ENCODE data around the gene PPM1E. TPM values are rescaled to one million over a fixed set of nuclear protein-coding genes. Genes with fewer than 3 reads are reported as not detected.

PPM1E gene
- total RNA-seq, 1 donor from 2014 or later, result 51.4 TPM

DNA sequence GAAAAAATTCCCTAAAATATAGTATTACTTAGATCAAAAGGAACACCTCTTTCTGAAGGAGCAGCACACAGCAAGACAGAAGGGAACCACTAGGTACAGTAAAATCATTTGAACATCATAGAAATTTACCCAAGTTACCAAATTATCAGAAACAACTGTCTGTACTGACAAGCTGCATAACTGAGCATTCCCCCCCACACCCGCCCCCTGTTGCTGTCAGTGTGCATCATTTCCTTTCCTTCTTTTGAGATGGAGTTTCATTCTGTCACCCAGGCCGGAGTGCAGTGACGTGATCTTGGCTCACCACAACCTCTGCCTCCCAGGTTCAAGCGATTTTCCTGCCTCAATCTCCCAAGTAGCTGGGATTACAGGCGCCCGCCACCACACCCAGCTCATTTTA is 230.3 kb downstream of the PPM1E start:
- no peak for DNase-seq (ENCODE audit: low spot score in 2 of 2)
- no peak for FAIRE-seq

DNA sequence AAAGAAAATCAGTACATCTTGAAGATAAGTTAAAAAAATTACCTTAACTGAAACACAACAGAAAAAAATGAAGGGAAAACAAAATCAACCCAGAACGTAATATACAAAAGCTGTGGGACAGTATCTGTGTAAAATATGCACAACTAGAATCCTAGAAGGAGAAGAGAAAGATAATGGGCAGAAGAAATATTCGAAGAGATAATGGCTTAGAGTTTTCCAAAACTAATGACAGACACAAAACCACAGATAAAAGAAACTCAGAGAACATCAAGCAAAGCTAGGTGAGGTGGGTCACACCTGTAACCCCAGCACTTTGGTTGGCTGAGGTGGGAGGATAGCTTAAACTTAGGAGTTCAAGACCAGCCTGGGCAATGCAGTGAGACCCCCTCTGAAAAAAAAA is 234.0 kb downstream of the PPM1E start:
- FAIRE-seq (no peak), DNase-seq (ENCODE audit: low spot score in 2 of 2) (no peak)

DNA sequence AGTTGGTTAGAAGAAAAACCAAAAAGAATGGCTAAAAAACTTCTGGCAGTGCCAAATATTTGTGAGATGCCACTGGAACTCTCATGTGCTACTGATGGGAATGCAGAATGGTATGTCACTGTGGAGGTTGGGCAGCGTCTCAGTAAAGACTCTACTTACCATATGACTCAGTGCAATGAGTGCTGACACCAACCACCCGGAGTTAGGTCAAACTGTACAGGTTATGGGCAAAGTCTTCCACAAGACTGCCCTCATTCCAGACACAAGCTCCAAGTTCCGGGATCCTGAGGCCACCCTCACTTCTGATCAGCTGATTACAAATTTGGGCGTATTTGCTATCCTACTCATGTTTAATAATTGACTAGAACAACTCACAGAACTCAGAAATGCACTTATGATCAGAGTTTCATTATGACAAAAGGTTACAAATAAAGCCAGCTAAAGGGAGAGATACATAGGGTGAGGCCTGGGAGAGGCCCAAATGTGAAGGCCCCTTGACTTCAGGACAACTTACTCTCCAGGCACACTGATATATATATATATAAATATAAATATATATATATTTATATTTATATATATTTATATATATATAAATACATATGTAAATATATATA is 236.2 kb downstream of the PPM1E start:
- FAIRE-seq, result no peak
- DNase-seq (ENCODE audit: low spot score in 2 of 2), result no peak

DNA sequence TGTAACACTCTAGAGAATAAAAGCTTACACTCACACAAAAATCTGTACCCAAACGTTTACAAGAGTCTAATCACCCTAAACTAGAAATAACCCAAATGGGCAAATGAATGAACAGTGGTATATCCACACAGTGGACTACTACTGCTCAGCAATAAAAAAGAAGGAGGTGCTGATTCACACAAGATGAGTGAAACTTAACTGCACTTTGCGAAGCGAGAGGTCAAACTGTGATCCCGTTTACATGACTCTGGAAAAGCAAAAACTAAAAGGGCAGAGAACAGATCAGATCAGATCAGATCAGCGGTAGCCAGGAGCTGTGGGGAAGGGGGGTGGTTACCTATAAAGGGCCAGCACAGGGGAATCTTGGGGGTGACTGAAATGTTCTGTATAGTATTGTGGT is 237.7 kb downstream of the PPM1E start:
- FAIRE-seq (no peak), DNase-seq (ENCODE audit: low spot score in 2 of 2) (no peak)

DNA sequence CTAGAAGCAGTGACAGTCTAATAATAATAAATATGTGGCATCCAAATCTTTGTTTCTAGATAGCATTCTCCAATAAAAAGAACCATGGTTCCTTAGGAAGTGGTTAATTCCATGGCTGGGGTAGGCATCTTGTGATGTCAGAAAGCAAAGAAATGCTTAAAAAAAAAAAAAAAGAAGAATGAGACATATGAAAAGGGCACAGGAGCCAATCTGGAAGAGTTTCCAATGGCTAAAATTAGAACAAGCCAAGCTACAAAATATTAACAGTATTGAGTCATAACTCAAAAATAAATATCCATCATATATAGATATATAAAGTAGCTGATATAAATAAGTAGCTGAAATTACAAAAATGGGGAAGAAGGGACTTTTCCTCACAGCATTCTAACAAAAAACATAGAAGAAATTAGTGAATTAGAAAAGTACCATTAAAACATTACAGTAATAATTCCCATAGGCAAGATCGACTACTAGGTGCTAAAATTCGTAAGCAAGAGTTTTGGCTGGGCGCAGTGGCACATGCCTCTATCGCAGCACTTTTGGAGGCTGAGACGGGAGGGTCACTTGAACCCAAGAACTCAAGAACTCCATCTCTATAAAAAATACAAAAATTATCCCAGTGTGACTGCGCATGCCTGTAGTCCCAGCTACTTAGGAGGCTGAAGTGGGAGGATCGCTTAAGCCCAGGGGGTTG is 239.7 kb downstream of the PPM1E start:
- DNase-seq (ENCODE audit: low spot score in 2 of 2), result no peak
- no peak for FAIRE-seq

DNA sequence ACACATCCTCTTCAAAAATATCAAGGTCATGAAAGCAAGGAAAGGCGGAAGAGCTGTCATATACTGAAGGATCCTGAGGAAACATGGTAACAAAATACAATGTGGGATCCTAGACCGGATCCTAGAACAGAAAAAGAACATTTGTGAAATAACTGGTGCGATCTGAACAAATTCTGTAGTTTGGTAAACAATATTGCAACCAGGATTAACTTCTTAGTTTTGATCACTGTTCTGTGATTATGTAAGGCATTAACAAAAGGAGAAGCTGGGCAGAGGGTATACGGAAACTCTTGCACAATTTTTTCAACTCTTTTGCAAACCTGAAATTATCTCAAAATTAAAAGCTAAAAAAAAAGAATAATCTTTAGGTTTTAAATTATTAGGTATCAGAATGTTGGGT is 241.3 kb downstream of the PPM1E start:
- no peak for DNase-seq (ENCODE audit: low spot score in 2 of 2)
- FAIRE-seq, result no peak

DNA sequence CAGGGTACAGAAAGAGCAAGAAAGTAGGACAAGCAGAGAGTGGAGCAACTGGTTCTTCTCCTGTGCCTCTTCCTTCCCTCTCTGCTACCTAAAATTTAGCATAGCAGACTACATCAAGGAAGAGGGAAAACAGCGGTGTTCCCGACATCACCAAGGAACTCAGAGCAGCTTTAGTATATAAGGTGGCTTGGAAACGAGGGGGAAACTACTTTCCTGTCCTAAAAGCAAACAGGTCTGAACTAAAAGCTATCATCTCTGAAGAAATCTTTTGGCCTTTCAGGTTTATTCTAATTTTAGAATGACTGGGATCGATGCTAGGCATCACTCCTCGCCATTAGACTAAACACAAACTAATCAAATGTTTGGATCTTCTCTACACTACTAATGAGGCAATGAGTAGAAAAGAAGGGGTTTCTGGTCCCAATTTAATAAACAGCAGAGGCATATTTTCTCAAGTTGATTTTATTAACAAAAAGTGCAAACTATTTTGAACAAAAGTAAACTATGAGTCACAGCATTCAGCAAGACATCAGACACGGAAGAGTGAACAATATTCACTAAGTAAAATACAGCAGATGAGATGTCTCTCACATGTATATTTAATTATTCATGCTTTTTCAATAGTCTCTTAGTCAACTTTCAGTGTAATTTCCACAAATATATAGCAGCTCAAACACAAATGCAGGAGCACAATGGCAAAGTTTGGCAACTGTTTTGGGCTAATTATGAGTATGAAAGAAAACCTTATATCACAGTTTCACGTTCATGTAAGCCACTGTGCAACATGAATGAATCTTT is 242.3 kb downstream of the PPM1E start:
- FAIRE-seq, result no peak
- DNase-seq (ENCODE audit: low spot score in 2 of 2), result no peak

DNA sequence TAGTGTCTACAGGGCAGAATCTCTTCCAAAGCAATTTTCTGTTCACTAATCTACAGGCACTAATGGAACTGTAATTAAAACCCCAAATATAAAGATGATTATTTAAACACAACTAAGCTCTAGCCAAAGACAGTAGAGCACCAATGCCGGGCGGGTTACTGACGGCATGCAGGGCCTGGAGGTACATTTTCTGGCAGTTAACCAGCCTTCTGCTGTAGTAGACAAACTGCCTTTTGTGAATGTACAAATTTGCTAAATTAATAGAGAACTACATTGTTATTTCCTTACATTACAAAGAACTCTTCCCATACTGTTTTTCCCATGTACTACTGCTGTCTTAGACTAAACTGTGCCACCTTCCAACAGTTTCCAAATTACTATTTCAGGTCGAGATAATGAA is 243.2 kb downstream of the PPM1E start:
- FAIRE-seq (no peak), DNase-seq (ENCODE audit: low spot score in 2 of 2) (no peak)

DNA sequence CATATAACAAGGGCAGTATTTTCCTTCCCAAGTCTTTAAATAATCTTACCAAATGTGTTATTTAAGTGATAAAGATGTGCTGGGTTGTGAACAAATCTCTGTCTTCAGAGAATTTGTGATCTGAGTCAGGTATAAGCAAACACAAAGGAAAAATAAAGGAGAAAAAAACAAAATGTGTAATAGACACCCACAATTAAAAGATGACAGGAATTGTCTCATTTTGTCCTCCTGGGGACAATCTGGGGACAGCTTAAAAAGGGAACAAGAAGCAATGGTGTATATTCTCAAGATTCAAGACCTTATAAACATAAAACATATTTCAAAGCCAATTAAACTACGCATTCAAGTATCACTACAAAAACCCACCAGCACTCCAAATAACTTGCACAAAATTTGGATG is 243.8 kb downstream of the PPM1E start:
- DNase-seq (ENCODE audit: low spot score in 2 of 2) (no peak), FAIRE-seq (no peak)

DNA sequence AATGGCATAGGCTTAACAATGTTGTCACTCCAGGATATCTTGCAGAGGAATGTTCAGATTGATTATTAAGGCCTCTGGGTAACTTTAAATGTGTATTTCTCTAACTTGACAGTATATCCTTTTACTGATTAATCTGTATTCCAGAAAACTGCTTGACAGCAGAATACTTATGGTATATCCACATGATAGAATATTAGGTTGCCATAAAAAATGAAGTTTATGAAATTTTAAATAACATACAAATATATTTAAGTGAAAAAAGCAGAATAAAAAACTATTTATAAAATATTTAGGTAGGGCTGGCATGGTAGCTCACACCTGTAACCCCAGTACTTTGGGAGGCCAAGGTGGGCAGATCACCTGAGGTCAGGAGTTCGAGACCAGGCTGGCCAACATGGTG is 244.4 kb downstream of the PPM1E start:
- DNase-seq (ENCODE audit: low spot score in 2 of 2), result no peak

DNA sequence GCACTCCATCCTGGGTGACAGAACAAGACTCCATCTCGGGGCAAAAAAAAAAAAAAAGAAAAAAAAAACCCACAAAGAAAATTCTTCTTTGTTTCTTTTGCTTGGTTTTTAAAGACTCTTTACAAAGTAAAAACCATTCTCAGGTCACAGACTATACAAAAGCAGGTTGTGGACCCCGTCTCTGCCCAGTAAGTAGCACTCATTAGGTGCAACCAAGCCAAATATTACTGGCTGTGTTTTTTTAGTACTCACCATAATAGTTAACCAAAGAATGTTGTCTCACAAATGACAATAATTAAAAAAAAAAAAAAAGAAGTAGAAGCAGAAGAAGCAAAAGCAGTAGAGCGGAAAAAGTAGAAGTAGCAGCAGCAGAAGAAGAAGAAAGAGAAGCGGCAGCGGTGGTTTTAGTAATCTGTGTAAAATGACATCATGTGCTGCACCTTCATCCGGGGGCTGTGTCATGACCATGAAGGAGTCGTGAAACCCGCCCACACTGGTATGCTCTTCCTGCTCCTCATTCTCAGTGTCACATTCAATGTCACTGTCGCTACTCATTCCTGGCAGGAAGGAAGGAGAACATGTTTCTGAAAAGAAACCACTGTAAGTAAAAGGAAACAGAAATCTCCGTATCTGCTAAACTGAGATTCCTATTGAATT is 245.6 kb downstream of the PPM1E start:
- DNase-seq (ENCODE audit: low spot score in 2 of 2) (peak in 1 of 2 donors; percentile 17), FAIRE-seq (no peak)

More for the DNA sequence above, 244.4 kb downstream of the PPM1E start:
- no peak for FAIRE-seq

DNA sequence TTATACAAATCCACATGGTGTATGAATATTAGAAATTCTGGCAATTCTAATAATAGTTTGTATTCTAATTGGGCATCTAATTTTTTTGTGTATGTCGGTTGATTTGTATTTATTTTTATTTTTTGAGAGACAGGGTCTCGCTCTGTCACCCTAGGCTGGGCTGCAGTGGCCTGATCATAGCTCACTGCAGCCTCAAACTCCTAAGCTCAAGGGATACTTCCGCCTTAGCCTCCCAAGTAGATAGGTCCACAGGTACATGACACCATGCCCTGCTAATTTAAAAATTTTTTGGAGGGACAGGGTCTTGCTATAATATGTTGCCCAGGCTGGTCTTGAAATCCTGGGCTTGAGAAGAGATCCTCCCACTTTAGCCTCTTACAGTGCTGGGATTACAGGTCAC is 246.5 kb downstream of the PPM1E start:
- DNase-seq (ENCODE audit: low spot score in 2 of 2) (no peak), FAIRE-seq (no peak)

DNA sequence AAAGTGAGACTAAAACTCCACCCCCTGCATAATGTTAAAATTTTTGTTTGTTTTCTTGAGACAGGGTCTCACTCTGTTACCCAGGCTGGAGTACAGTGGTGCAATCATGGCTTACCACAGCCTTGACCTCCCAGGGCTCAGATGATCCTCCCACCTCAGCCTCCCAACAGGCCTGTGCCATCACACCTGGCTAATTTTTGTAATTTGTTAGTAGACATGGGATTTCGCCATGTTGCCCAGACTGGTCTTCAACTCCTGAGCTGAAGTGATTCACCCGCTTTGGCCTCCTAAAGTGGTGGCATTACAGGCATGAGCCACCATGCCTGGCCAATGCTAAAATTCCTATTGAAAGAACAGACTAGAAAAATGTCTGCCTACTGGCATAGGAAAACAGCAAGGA is 247.2 kb downstream of the PPM1E start:
- DNase-seq (ENCODE audit: low spot score in 2 of 2) (no peak), FAIRE-seq (no peak)

DNA sequence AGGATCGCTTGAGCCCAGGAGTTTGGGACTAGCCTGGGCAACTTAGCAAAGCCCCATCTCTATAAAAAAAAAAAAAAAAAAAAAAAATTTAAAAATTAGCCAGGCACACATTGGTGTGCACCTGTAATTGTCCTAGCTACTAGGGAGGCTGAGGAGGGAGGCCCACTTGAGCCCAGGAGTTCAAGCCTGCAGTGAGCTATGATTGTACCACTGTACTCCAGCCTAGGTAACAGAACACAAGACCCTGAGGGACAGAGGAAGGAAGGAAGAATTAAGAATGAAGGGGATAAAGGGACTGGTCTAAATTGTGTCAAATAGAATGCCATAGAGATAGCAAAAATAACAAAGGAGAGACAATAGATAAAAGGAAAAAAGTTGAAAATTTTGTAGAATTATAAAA is 248.2 kb downstream of the PPM1E start:
- FAIRE-seq (no peak), DNase-seq (ENCODE audit: low spot score in 2 of 2) (no peak)

DNA sequence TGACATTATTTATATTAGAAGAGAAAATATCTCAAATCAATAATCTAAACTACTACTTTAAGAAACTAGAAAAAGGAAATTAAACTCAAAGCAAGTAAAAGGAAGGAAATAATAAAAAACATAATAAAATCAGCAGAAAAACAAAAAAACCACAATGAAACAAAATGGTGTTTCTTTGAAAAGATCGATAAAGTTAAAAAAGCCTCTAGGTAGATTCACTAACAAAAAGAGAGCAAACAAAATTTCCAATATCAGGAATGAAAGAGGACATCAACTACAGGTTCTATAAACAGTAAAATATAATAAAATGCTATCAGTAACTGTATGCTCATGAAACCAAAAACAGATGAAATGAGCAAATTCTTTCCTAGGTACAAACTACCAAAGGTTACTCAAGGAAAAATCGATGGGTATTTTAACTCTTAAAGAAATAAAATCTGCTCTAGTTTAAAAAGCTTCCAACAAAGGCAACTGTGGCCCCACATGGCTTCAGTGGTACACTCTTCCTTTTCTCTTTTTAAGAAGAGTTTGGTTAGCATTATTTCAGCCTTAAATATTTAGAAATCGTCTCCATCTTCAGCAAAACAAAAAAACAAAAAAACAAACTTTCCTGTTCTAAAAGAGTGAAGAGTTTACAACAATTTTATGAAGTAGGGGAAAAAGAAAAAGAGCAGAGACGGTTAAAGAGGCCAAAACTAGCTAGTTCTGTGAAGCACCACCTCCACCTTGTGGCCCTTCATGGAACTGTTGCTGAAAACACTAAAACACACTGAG is 248.9 kb downstream of the PPM1E start:
- DNase-seq (ENCODE audit: low spot score in 2 of 2) (peak; percentile 22 to 57), FAIRE-seq (peak; percentile 91)

DNA sequence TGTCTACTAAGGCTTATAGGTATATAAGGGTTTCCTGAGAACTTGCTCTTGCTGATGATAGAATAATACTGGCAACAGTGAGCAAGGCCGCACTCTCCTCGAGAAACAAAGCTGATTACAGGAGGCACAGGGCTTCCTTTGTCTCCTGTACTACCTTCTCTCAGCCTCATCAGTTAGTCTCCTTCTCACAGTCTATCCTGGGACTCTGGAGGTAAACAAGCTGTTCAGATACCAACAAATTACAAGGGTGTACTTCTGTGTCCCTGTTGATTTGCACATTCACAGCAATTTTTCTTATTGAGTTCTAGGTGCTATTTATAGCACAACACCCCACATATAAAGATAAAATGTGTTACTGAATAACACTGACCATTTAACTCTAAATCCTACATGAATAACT is 252.3 kb downstream of the PPM1E start:
- no peak for DNase-seq (ENCODE audit: low spot score in 2 of 2)
- FAIRE-seq, result no peak

DNA sequence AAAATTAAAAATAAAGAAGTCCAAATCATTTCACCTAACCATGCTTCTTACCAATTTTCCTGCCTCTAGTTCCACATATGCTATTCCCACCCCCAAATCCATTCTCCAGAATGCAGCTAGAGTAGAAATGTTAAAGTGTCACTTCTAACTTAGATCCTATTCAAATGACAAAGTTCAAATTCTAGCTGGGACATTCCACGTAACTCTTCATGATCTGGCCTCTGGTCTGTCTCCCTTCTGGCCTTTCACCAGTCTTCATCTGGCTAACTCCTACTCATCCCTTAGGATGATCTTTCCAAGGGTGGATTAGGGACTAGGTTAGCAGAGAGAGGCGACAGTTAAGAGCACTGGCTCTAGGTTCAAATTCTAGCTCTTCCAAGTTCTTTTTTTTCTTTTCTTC is 253.1 kb downstream of the PPM1E start:
- DNase-seq (ENCODE audit: low spot score in 2 of 2) (no peak), FAIRE-seq (no peak)

DNA sequence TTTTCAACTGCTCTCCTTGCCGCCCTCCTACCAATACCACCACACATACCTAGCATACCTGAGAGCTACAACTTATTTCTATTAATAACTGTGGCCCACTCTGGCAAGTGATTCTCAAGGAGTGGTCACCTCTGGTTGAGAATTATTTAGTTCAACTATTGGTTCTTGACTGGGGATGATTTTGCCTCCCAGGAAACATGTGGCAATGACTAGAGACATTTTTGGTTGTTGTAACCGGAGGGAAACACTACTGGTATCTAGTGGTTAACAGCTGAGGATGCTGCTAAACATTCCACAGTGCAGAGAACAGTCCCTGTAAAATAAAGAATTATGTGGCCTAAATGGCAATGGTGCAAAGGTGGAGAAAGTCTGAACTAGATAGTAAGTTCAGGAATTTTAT is 254.4 kb downstream of the PPM1E start:
- FAIRE-seq (no peak), DNase-seq (ENCODE audit: low spot score in 2 of 2) (no peak)

DNA sequence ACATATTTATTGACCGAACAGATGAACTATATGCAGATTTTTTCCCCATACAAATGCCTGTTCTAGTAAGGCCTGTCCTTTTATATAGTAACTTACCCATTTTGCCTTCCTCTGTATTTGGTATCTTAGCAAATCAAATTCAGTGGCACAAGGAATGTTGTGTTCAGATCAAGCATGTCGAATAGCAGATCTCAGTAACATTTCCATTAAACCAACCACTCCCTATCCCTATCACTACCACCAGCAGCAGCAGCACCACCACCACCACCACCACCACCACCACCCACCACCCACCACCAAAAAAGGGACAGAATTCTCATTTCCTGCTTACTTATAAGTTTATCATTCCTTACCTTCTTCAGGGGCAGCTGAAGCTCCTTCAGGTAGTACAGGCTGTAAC is 256.3 kb downstream of the PPM1E start:
- FAIRE-seq (no peak), DNase-seq (ENCODE audit: low spot score in 2 of 2) (no peak)

DNA sequence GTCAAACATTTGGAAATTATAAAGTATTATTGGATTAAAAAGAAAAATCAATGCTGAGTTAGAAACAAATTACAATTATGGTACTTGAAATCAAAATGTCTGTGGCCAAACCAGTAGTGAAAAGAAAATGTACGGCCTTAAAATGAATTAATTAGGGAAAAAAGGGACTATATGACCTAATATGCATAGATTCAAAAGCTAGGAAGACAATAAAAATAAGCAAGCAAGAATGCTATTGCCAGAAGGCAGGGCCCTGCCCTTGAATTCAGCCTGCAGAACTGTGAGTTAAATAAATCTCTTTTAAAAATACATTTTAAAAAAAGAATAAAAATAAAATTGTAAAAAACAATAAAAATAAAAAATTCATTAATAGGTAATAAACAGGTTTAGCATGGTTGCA is 262.4 kb downstream of the PPM1E start:
- no peak for DNase-seq (ENCODE audit: low spot score in 2 of 2)
- FAIRE-seq, result peak; percentile 30

All from frontal cortex (tissue), 4 donors.